ENCODE measurements around the gene IKZF3. TPM values are rescaled to one million over a fixed set of nuclear protein-coding genes. Genes with fewer than 3 reads are reported as not detected.

The IKZF3 gene
- 0.55 TPM for total RNA-seq

GRCh38 chr17:39863918-39864746, at the start of gene IKZF3:
TSS of gene IKZF3 (minus strand) at chr17:39864312. CDS start at chr17:39864126, 186 bp downstream.

GRCh38 chr17:39867880-39868553, 3.9 kb upstream of the IKZF3 start, which contains the start of gene ZPBP2:
TSS of gene ZPBP2 (plus strand) at chr17:39868202. CDS start at chr17:39868355, 153 bp downstream.

GRCh38 chr17:39737760-39738567, 126.1 kb downstream of the IKZF3 start, which contains the start of gene GRB7:
TSS of gene GRB7 (plus strand) at chr17:39737938. CDS start at chr17:39742302, 4,364 bp downstream.

GRCh38 chr17:39730095-39730921, 133.8 kb downstream of the IKZF3 start, which contains the start of gene MIEN1:
TSS of gene MIEN1 (minus strand) at chr17:39730532. CDS start at chr17:39730495, 37 bp downstream.

Other genes starting within 250 kb of the IKZF3 start
- 10.2 TPM for gene PPP1R1B, start 237.4 kb downstream of the IKZF3 start, total RNA-seq
- 42.5 TPM for gene STARD3, start 227.2 kb downstream of the IKZF3 start, total RNA-seq
- 57.6 TPM for gene TCAP, start 199.0 kb downstream of the IKZF3 start, total RNA-seq
- 1.2 TPM for gene PNMT, start 195.9 kb downstream of the IKZF3 start, total RNA-seq
- gene PGAP3, start 176.3 kb downstream of the IKZF3 start, total RNA-seq = 18.1 TPM
- gene ERBB2, start 164.2 kb downstream of the IKZF3 start, total RNA-seq = 62.2 TPM
- 14.2 TPM for gene MIEN1, start 133.8 kb downstream of the IKZF3 start, total RNA-seq
- 1.3 TPM for gene GRB7, start 126.4 kb downstream of the IKZF3 start, total RNA-seq
- gene ZPBP2, start 3.9 kb upstream of the IKZF3 start, total RNA-seq = not detected
- 12.9 TPM for gene GSDMB, start 54.3 kb upstream of the IKZF3 start, total RNA-seq
- 55.5 TPM for gene ORMDL3, start 63.3 kb upstream of the IKZF3 start, total RNA-seq
- not detected for gene LRRC3C, start 63.4 kb upstream of the IKZF3 start, total RNA-seq
- not detected for gene GSDMA, start 98.7 kb upstream of the IKZF3 start, total RNA-seq
- gene PSMD3, start 116.5 kb upstream of the IKZF3 start, total RNA-seq = 75.3 TPM
- gene CSF3, start 151.1 kb upstream of the IKZF3 start, total RNA-seq = not detected
- 91.3 TPM for gene MED24, start 190.1 kb upstream of the IKZF3 start, total RNA-seq
- 96.6 TPM for gene THRA, start 198.7 kb upstream of the IKZF3 start, total RNA-seq
- 13.2 TPM for gene NR1D1, start 236.3 kb upstream of the IKZF3 start, total RNA-seq

Data from camera-type eye (tissue), 1 donor.